ENCODE data around the gene GALNT7.

Gene GALNT7

GRCh38 chr4:173334085-173334890 is 165.7 kb downstream of the GALNT7 start, which contains the start of gene HMGB2:
HMGB2 (minus strand) TSS chr4:173334358; CDS start chr4:173333649, 709 bp downstream.
- in situ Hi-C loops (cut with MboI; ENCODE audit: low sequenced_read_pairs), result no loop called here

DNA sequence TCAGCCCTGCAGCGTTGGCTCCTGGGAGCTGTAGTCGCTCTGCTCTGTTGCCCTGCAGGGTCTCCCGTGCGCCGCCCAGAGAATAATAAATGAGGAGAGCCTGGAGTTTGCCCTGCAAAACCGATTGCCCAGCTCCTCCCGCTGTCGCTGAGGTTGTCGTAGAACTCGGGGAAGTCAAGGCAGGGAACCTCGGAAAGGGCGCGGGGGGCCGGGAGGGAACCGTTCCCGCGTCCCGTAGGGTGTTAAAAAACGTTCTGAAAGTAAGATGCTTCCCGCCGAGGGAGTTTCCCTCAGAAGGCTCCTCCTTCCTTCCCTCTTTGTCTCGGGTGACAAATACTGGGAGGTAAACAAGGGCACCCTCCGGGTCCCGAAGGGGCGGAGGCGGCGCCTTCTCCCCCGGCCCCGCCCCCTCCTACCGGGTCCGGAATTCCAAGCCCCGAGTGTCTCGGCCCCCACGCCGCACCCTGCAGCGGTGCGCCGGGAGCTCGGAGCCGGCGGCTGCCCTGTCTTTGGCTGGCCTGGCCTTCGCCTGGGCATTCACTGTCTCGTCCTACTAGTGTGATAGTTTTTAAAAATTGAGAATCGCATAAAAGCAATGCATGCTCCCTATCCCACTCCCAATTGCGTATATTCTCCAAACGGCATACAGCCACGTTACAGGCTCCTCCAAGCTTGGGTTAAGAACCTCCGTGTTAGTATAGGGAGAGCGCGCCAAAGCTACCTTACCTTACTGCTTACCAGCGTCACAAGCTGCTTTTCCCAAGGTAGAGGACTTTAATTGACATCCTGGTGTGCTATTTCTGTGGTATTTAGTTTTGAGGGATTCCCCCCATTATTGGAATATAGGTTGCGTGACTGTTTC is 166.5 kb downstream of the GALNT7 start:
- in situ Hi-C loops (cut with MboI; ENCODE audit: low sequenced_read_pairs), result no loop called here

DNA sequence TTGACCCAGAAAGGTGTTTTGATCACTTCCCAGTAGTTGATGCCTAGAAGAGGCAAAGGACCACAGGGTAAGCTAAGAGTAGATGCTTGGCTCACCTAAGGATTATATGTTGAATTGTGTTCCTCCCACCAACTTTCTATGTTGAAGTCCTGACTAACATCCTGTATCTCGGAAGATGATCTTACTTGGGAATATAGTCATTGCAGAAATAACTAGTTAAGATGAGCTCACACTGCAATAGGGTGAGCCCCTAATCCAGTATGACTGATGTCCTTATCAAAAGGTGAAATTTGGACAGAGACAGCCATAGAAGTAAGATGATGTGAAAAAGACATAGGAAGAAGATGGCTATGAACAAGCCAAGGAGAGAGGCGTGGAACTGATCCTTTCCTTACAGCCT is 168.9 kb downstream of the GALNT7 start:
- in situ Hi-C loops (cut with MboI; ENCODE audit: low sequenced_read_pairs), result no loop called here

DNA sequence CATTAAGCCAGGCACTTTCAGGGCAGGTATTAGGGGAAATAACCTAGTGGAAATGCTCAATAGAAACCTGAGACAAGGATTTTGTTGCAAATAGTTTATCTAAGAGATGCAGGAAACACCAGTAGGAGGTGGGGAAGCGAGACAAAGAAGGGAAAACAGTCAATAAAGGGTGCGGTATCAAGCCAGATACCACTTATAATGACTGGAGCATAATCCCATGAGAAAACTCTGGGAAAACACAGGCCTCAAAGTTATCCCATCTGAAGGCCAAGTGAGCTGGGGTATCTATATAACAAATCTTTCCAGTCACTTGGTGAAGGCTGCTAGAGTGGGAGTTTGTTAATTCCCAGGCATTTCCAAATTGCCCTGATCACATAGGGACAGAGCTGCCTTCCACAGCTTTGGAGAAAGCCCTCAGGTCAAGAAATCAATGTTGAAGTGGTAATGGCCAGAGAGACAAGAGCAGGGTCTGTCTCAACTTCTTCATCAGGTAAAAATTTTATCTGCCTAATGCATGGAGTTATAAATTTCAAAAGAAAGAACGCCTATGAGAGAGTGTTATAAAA is 175.3 kb downstream of the GALNT7 start:
- in situ Hi-C loops (cut with MboI; ENCODE audit: low sequenced_read_pairs), result no loop called here

DNA sequence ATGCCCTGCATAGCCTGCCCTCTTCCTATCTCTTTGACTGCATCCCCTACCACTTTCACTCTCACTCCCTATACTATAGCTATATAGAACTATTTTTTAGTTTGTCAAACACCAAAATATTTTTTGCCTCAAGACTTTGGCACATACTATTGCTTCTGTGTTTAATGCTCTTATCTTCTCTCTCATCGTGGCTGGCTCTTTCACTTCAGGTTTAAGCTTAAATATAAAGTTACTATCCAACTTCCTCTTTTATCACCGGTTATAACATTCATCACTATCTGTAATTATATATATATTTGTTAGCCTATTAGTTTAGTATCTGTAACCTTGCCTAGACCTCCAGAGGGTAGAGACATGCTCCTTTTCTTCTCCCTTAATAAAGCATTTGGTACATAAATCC is 177.0 kb downstream of the GALNT7 start:
- in situ Hi-C loops (cut with MboI; ENCODE audit: low sequenced_read_pairs), result no loop called here

DNA sequence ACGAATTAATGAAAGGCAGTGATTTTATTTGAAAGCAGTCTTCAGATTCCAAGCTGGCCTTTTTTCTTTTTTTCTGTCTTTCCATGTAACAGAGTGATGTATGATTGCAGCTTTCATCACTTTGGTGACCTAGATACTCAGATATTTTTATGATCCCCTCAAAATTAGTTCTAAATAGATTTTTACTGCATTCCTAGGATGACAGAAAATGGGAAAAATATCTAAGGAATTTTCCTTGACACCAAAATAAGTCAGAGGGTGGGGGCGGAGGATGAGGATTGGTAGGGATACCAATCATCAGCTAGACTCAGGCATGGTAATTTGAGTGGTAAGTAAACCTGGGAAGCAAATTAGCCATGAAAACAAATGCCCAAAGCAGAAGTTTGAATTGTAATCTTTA is 177.5 kb downstream of the GALNT7 start:
- in situ Hi-C loops (cut with MboI; ENCODE audit: low sequenced_read_pairs), result no loop called here

- in situ Hi-C loops (cut with MboI; ENCODE audit: low sequenced_read_pairs), result no loop called here
These were observed 178.9 kb downstream of the GALNT7 start for GRCh38 chr4:173347467-173347866.

GRCh38 chr4:173357939-173358338 is 189.3 kb downstream of the GALNT7 start:
- in situ Hi-C loops (cut with MboI; ENCODE audit: low sequenced_read_pairs), result no loop called here

DNA sequence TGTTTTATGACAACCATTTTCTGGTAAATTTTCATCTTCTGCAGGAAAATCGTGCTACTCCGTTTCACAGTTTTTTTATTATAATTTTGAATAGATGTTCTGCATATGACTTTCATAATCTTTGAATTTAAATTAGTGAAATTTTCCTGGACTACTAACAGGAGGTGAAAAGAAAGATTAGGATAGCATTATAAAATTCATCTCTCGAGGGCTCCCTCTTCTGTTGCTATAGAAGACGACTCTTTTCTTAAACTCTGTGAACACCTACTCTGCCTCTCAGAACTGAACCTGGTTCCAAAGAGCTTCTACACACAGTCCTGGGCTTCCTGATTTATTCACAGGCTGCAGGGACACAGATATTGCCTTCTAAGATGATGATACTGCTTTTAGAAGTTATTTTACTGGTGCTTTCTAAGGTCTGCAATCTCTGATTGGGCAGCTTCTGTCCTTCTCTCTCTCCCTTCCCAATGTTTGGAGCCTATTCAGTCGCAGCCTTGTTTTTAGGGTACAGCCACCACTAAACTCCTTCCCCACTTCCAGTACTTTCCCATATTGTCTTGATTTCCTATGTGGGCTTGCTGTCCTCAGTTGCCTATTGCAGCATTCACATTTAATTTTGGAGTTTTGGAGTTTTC is 192.1 kb downstream of the GALNT7 start:
- in situ Hi-C loops (cut with MboI; ENCODE audit: low sequenced_read_pairs), result no loop called here

- in situ Hi-C loops (cut with MboI; ENCODE audit: low sequenced_read_pairs), result no loop called here
These were observed 194.1 kb downstream of the GALNT7 start for GRCh38 chr4:173362666-173363065.

- in situ Hi-C loops (cut with MboI; ENCODE audit: low sequenced_read_pairs), result no loop called here
These were observed 196.9 kb downstream of the GALNT7 start for GRCh38 chr4:173365359-173365996.

DNA sequence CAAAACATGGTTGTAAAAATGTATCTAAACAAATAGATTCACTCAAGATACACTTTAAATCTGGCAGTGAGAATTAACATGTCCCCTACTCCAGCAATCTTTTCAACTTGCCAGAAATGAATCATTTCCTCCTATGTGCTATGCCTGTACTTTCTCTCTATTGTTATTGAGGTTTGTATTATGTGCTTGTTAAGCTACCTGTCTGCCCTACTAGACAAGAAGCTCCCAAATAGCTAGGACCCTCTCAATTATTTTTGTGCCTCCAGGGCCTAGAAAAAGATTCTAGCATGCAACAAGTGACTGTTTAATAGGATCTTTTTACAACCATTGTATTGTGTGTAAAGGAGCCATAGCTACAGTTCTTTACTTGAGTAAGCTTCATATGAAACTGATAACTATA is 198.7 kb downstream of the GALNT7 start:
- in situ Hi-C loops (cut with MboI; ENCODE audit: low sequenced_read_pairs), result no loop called here

DNA sequence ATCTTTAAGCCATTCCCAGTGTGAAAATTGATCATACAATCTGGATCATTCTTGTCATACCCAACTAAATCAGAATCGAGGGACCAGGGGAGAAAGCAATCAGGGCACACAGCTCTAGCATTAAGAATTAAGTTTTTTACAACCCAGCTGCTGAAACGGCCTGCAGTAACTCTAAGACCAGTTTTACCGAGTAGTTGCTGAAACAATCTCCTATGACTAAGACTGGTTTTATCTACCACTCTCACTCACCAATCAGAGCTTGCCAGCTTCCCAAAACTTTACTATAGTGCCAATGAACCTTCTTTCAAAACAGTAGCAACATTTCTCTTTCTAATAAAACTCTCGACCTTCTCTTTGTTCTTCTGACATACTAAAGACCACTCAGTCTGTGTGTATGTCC is 199.3 kb downstream of the GALNT7 start:
- in situ Hi-C loops (cut with MboI; ENCODE audit: low sequenced_read_pairs), result no loop called here

- in situ Hi-C loops (cut with MboI; ENCODE audit: low sequenced_read_pairs), result no loop called here
These were observed 201.5 kb downstream of the GALNT7 start for GRCh38 chr4:173370130-173370476.

GRCh38 chr4:173370477-173371291 is 202.1 kb downstream of the GALNT7 start, which contains the start of gene SAP30:
SAP30 (plus strand) TSS chr4:173370954; CDS start chr4:173371183, 229 bp downstream.
- in situ Hi-C loops (cut with MboI; ENCODE audit: low sequenced_read_pairs), result no loop called here

GRCh38 chr4:173371292-173372192 is 202.9 kb downstream of the GALNT7 start:
- in situ Hi-C loops (cut with MboI; ENCODE audit: low sequenced_read_pairs), result no loop called here

Data from HL-60/S4 treated with phorbol 12-myristate 13-acetate at 8.2 ng/mL for 4 days and 3 days (cell line).